A549 (cell line): Measurements from ENCODE around the gene AMER2. TPM values are rescaled to one million over a fixed set of nuclear protein-coding genes. Genes with fewer than 3 reads are reported as not detected.

ENCODE experiments used
- ATAC-seq, 2 experiments: fragments of 200-7000 bp in 1 of 2; fragments of >200 bp in 1 of 2; cut with Nextera tagmentation in 1 of 2; cut with Tn5 transposase in 1 of 2; 3 replicates each; pipeline versions ENCODE4 v1.8.0 to v1.9.1; 2018 to 2020; ENCODE audit warnings: mild to moderate bottlenecking in 1 of 2, moderate library complexity in 1 of 2
- CTCF ChIA-PET: fragments of 300-600 bp; sonication (Branson Sonifier 250); formaldehyde crosslinking; extraction: SDS; loops from one replicate; lab custom pipeline; 2021; ENCODE audit warnings: antibody characterized with exemption, inconsistent platforms; lab: Yijun Ruan, JAX
- POLR2A ChIA-PET: fragments of 350-600 bp; formaldehyde crosslinking; extraction: SDS; loops from one replicate; lab custom pipeline; 2021; ENCODE audit warnings: antibody characterized with exemption, inconsistent platforms; lab: Yijun Ruan, JAX
- DNase-seq, 2 experiments: peaks; one replicate each; pipeline versions ENCODE4 v3.0.0 to v3.0.0-alpha.2; 2011 to 2016; ENCODE audit warnings: low read depth in 1 of 2, low spot score in 1 of 2
- FAIRE-seq: peaks from 2 replicates; lab custom pipeline; 2011; peaks lifted over from hg19 to GRCh38; lab: Jason Lieb, UNC
- H3K27ac ChIP-seq, 2 experiments: fragments of >200 bp; sonication (Bioruptor Twin); formaldehyde crosslinking; 3 replicates each; pipeline ENCODE4 v1.5.1; 2016 to 2017
- H3K4me1 ChIP-seq: fragments of >200 bp; sonication (Bioruptor Twin); formaldehyde crosslinking; 3 replicates; pipeline ENCODE4 v1.6.1; 2016
- H3K4me2 ChIP-seq: fragments of >200 bp; sonication (Bioruptor Twin); formaldehyde crosslinking; 3 replicates; pipeline ENCODE4 v1.6.1; 2016
- H3K4me3 ChIP-seq: fragments of >200 bp; sonication (Bioruptor Twin); formaldehyde crosslinking; 3 replicates; pipeline ENCODE4 v1.5.1; 2016
- H3K9me3 ChIP-seq: fragments of >200 bp; sonication (Bioruptor Twin); formaldehyde crosslinking; 3 replicates; pipeline ENCODE4 v1.6.1; 2016
- BHLHE40 ChIP-seq: IDR thresholded peaks from 2 replicates; pipeline ENCODE4 v1.6.1; 2012; ENCODE audit warnings: low read depth, low read length, inconsistent platforms
- CEBPB ChIP-seq, 2 experiments: fragments of >200 bp in 1 of 2; sonication (Bioruptor Twin) in 1 of 2; formaldehyde crosslinking in 1 of 2; IDR thresholded peaks; 2 replicates each; pipeline ENCODE4 v1.6.1; 2012 to 2016
- CHD2 ChIP-seq: fragments of 150-350 bp; IDR thresholded peaks from 2 replicates; pipeline ENCODE4 v1.6.1; 2014; ENCODE audit warnings: low read length; ENCODE audit not compliant: partially characterized antibody
- CHD4 ChIP-seq: fragments of 200-600 bp; sonication (generic); IDR thresholded peaks from 2 replicates; pipeline ENCODE4 v1.6.1; 2016; ENCODE audit warnings: antibody characterized with exemption, mild to moderate bottlenecking, borderline replicate concordance
- EP300 ChIP-seq, 2 experiments: fragments of >200 bp; sonication (Bioruptor Twin); formaldehyde crosslinking; IDR thresholded peaks; 2 replicates in 1 of 2; 3 replicates in 1 of 2; pipeline ENCODE4 v1.6.1; 2016 to 2017
- ESRRA ChIP-seq: fragments of 150-350 bp; IDR thresholded peaks from 2 replicates; pipeline ENCODE4 v1.6.1; 2014; ENCODE audit warnings: mild to moderate bottlenecking, low read length, borderline replicate concordance
- FOSB ChIP-seq: fragments of 250-450 bp; sonication (Bioruptor Pico); IDR thresholded peaks from 2 replicates; pipeline ENCODE4 v1.5.0; 2020; ENCODE audit warnings: mild to moderate bottlenecking, moderate library complexity
- FOSL2 ChIP-seq, 2 experiments: fragments of 450-650 bp in 1 of 2; fragments of >200 bp in 1 of 2; sonication (Bioruptor Twin) in 1 of 2; formaldehyde crosslinking; IDR thresholded peaks; 2 replicates each; pipeline versions ENCODE4 v1.5.0 to v1.6.1; 2016 to 2020; ENCODE audit warnings: mild to moderate bottlenecking in 1 of 2, moderate library complexity in 1 of 2
- FOXS1 ChIP-seq: fragments of 250-450 bp; sonication (Bioruptor Pico); IDR thresholded peaks from 2 replicates; pipeline ENCODE4 v1.5.0; 2020; ENCODE audit warnings: mild to moderate bottlenecking, moderate library complexity
- HEYL ChIP-seq: fragments of 250-450 bp; sonication (Bioruptor Pico); IDR thresholded peaks from 2 replicates; pipeline ENCODE4 v1.8.0; 2021; ENCODE audit warnings: mild to moderate bottlenecking, moderate library complexity
- HOXA7 ChIP-seq: fragments of 250-450 bp; sonication (Bioruptor Pico); IDR thresholded peaks from 2 replicates; pipeline ENCODE4 v1.5.0; 2020; ENCODE audit warnings: mild to moderate bottlenecking, moderate library complexity
- JUNB ChIP-seq: fragments of >200 bp; sonication (Bioruptor Twin); formaldehyde crosslinking; IDR thresholded peaks from 2 replicates; pipeline ENCODE4 v1.6.1; 2016
- KDM1A ChIP-seq: fragments of 200-600 bp; sonication (generic); IDR thresholded peaks from 2 replicates; pipeline ENCODE4 v1.6.1; 2016; ENCODE audit warnings: low read depth, mild to moderate bottlenecking
- MAZ ChIP-seq: fragments of 150-350 bp; IDR thresholded peaks from 2 replicates; pipeline ENCODE4 v1.6.1; 2014; ENCODE audit warnings: antibody characterized with exemption, low read depth, low read length, borderline replicate concordance
- MYC ChIP-seq: IDR thresholded peaks from 2 replicates; pipeline ENCODE4 v1.6.1; 2012; ENCODE audit warnings: mild to moderate bottlenecking, inconsistent platforms, low read length, improper control_type of control experiment, borderline replicate concordance
- NR3C1 ChIP-seq: fragments of >200 bp; sonication (Bioruptor Twin); formaldehyde crosslinking; IDR thresholded peaks from 3 replicates; pipeline ENCODE4 v1.6.1; 2017
- PHF8 ChIP-seq: fragments of 200-600 bp; sonication (generic); IDR thresholded peaks from 2 replicates; pipeline ENCODE4 v1.6.1; 2016; ENCODE audit warnings: low read depth, mild to moderate bottlenecking, antibody characterized with exemption, moderate library complexity, borderline replicate concordance
- RAD21 ChIP-seq, 2 experiments: fragments of >200 bp in 1 of 2; sonication (Bioruptor Twin) in 1 of 2; formaldehyde crosslinking in 1 of 2; IDR thresholded peaks in 1 of 2; conservative IDR thresholded peaks in 1 of 2; 2 replicates in 1 of 2; 3 replicates in 1 of 2; pipeline ENCODE4 v1.6.1; 2012 to 2018; ENCODE audit warnings: inconsistent platforms in 1 of 2
- RCOR1 ChIP-seq: fragments of 150-350 bp; IDR thresholded peaks from 2 replicates; pipeline ENCODE4 v1.6.1; 2014; ENCODE audit warnings: antibody characterized with exemption, low read length, low read depth
- RFX5 ChIP-seq: fragments of 450-650 bp; IDR thresholded peaks from 2 replicates; pipeline ENCODE4 v1.7.1; 2014; ENCODE audit warnings: antibody characterized with exemption, mild to moderate bottlenecking, moderate library complexity
- SMC3 ChIP-seq: fragments of >200 bp; sonication (Bioruptor Twin); formaldehyde crosslinking; IDR thresholded peaks from 3 replicates; pipeline ENCODE4 v1.6.1; 2018; ENCODE audit warnings: inconsistent platforms
- TFCP2L1 ChIP-seq: fragments of 250-450 bp; sonication (Bioruptor Pico); IDR thresholded peaks from 2 replicates; pipeline ENCODE4 v1.5.0; 2021; ENCODE audit warnings: mild to moderate bottlenecking
- TP53 ChIP-seq: fragments of 250-450 bp; sonication (Bioruptor Pico); IDR thresholded peaks from 2 replicates; pipeline ENCODE4 v1.5.0; 2021; ENCODE audit warnings: mild to moderate bottlenecking, moderate library complexity
- ZC3H11A ChIP-seq: fragments of 450-650 bp; IDR thresholded peaks from 2 replicates; pipeline ENCODE4 v1.6.1; 2014; ENCODE audit warnings: antibody characterized with exemption, mild to moderate bottlenecking
- ZSCAN20 ChIP-seq: fragments of 250-450 bp; sonication (Bioruptor Pico); IDR thresholded peaks from 2 replicates; pipeline ENCODE4 v1.8.0; 2022; ENCODE audit warnings: mild to moderate bottlenecking, moderate library complexity
- WGBS: methylation state at CpG from one replicate; pipeline ENCODE4 v1.1.6; 2017; ENCODE audit errors: missing lambda C conversion rate; 5-methylcytosine and 5-hydroxymethylcytosine counted together
- polyA plus RNA-seq, 4 experiments: library from polyadenylated mRNA; depleted of rRNA in 3 of 4; stranded (reverse); fragments of >200 nt; fragmentation: RNase III in 1 of 4; extraction: RNeasy Plus Mini Kit Qiagen cat#74134 plus additional on column Dnase treatment in 1 of 4; gene quantifications; 2 replicates in 3 of 4; 3 replicates in 1 of 4; pipeline ENCODE4 v1.2.3, GENCODE V29; 2011 to 2017
- TF ChIP-seq, protein P1 (sequence below): fragments of >200 bp; sonication (Bioruptor Twin); formaldehyde crosslinking; IDR thresholded peaks from 2 replicates; pipeline ENCODE4 v1.6.1; 2016
- TF ChIP-seq, protein P2 (sequence below): fragments of 250-450 bp; sonication (Bioruptor Pico); IDR thresholded peaks from 2 replicates; pipeline ENCODE4 v1.5.0; 2020; ENCODE audit warnings: low read depth, mild to moderate bottlenecking, moderate library complexity
- TF ChIP-seq, protein P3 (sequence below): fragments of 450-650 bp; IDR thresholded peaks from 2 replicates; pipeline ENCODE4 v1.6.1; 2014; ENCODE audit warnings: antibody characterized with exemption
- TF ChIP-seq, protein P4 (sequence below): IDR thresholded peaks from 2 replicates; pipeline ENCODE4 v1.6.1; 2012
- TF ChIP-seq, protein P5 (sequence below): fragments of 150-350 bp; IDR thresholded peaks from 2 replicates; pipeline ENCODE4 v1.6.1; 2014; ENCODE audit warnings: low read depth, mild to moderate bottlenecking, low read length

AMER2 gene
- polyA plus RNA-seq, 2 of the 4 experiments (the other 2 are of a cell fraction), result not detected

DNA sequence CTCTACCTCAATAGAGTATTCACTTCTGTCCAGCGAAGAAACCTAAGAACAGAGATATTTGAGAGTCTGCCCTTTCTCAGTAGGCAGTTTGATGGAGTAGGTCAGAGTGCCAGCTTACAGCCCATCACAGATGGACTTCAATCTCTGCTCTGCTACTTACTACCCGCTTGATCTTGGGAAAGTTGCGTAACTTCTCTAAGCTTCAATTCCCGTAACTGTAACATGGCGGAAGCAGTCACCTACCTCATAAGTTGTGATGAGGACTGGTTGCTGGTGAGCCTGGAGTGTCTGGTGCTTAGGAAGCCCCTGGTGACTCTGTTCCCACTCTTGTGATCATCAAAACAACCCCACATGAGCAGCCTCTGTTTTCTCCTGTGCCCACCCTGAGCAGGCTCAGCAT lies 31.0 kb downstream of the AMER2 start:
- DNase-seq (no peak), ATAC-seq (no peak), FAIRE-seq (no peak)
- Histone ChIP-seq H3K27ac (no peak overlapping the region), H3K4me3 (no peak overlapping the region), H3K4me2 (no peak overlapping the region), H3K4me1 (no peaks in the 10 kb centered on the region), H3K9me3 (no peaks in the 10 kb centered on the region)
- POLR2A ChIA-PET, result no interaction called here
- TF ChIP-seq MAZ (no peak), FOSL2 (IDR thresholded peaks at IDR 0.05) (no peak), FOSL2 (CRISPR knock-in tag; IDR thresholded peaks at IDR 0.05) (no peak), BHLHE40 (no peak), FOSB (CRISPR knock-in tag) (no peak), CEBPB (IDR thresholded peaks at IDR 0.05) (no peak), HEYL (CRISPR knock-in tag) (no peak)
- TF ChIP-seq, protein P1, sequence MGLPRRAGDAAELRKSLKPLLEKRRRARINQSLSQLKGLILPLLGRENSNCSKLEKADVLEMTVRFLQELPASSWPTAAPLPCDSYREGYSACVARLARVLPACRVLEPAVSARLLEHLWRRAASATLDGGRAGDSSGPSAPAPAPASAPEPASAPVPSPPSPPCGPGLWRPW, result no peak
- CTCF ChIA-PET, result no interaction called here
- 77% methylated on average over 5 of the region's 5 CpGs for WGBS

DNA sequence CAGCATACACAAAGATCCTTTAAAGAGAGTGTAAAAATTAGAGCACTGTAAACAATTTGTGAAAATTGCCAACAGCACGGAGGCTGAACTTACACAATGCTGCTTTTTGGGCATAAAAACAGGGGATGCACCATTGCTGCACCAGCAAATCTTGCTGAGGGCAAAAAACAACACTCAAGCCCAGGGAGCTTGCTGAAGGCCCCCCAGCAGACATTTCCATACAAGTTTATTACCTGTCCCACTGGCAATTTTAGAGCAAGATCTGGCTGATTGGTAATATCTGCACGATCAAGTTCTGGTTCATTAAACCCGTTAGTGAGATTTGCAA lies 34.3 kb downstream of the AMER2 start:
- POLR2A ChIA-PET, result no interaction called here
- TF ChIP-seq FOSL2 (IDR thresholded peaks at IDR 0.05), result no peak
- no peak for TF ChIP-seq FOSL2 (CRISPR knock-in tag; IDR thresholded peaks at IDR 0.05)
- TF ChIP-seq CHD2, result no peak
- no peak for TF ChIP-seq NR3C1
- no peak for TF ChIP-seq RAD21 (conservative IDR thresholded peaks at IDR 0.05 in 1 of 2, IDR thresholded peaks at IDR 0.05 in 1 of 2)
- no peak for TF ChIP-seq KDM1A
- no peak for TF ChIP-seq FOXS1 (CRISPR knock-in tag)
- TF ChIP-seq, protein P2, sequence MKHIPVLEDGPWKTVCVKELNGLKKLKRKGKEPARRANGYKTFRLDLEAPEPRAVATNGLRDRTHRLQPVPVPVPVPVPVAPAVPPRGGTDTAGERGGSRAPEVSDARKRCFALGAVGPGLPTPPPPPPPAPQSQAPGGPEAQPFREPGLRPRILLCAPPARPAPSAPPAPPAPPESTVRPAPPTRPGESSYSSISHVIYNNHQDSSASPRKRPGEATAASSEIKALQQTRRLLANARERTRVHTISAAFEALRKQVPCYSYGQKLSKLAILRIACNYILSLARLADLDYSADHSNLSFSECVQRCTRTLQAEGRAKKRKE (CRISPR knock-in tag), result no peak
- TF ChIP-seq HOXA7, result no peak
- no peak for TF ChIP-seq TFCP2L1 (CRISPR knock-in tag)
- no peak for TF ChIP-seq ZSCAN20 (CRISPR knock-in tag)
- no peak for TF ChIP-seq TP53 (CRISPR knock-in tag)
- no peak for TF ChIP-seq CEBPB (IDR thresholded peaks at IDR 0.05)
- TF ChIP-seq, protein P3, sequence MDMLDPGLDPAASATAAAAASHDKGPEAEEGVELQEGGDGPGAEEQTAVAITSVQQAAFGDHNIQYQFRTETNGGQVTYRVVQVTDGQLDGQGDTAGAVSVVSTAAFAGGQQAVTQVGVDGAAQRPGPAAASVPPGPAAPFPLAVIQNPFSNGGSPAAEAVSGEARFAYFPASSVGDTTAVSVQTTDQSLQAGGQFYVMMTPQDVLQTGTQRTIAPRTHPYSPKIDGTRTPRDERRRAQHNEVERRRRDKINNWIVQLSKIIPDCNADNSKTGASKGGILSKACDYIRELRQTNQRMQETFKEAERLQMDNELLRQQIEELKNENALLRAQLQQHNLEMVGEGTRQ, result no peak
- no peak for TF ChIP-seq RCOR1
- TF ChIP-seq EP300 (IDR thresholded peaks at IDR 0.05), result no peak
- TF ChIP-seq SMC3, result no peak
- TF ChIP-seq, all 56 proteins: peak for 0
- H3K4me1 ChIP-seq, result no peaks in the 10 kb centered on the region
- ATAC-seq (no peak), DNase-seq (no peak), FAIRE-seq (no peak)
- no peaks in the 10 kb centered on the region for H3K9me3 ChIP-seq
- CTCF ChIA-PET, result no interaction called here
- WGBS, result 22% methylated on average over 3 of the region's 3 CpGs
- H3K27ac ChIP-seq, result no peak overlapping the region
- H3K4me3 ChIP-seq, result no peak overlapping the region
- H3K4me2 ChIP-seq, result no peak overlapping the region

DNA sequence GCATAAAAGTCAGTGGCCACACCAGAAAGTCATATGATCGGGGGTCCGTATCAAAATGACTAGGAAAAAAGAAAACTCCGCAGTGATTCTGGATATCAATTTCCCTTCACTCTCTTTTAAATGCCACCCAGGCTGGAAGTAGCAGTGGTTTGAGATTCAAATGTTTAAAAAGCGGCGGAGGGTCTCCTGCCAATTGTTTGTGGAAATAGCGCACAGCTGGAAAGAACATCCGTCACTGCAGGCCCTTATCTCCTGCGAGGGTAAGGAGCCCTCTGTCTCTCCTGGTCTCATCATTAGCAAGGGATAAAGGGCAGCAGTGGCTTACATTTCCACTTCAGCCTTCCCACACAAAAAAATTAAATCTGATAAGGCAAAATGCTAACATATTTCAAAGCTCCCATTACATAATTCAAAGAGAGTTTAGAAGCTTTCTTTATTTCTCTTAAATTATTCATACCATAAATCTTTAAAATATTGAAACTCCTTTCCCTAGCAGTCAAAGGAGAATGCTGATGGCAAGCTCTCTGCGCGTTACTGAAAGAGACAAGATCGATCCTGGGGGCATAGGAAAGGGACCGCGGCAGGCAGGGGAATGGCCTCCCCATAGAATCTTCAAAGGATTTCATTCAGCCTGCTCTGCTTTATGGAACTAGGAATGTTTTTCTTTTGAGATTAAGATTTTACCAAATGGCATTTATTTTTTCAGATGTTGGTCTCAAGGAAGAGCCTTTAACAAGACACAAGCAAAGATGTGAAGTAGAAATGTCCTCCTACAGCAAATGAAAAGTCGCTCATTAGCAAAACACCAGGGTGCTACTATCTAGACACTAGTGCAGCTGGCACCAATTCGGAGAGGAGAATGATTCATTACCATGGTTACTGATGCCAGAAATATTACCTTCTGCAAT lies 35.0 kb downstream of the AMER2 start:
- DNase-seq (no peak), ATAC-seq (no peak), FAIRE-seq (no peak)
- Histone ChIP-seq H3K4me1 (no peaks in the 10 kb centered on the region), H3K4me2 (no peak overlapping the region), H3K9me3 (no peaks in the 10 kb centered on the region), H3K4me3 (no peak overlapping the region), H3K27ac (no peak overlapping the region)
- CTCF ChIA-PET, result no interaction called here
- 40% methylated on average over 14 of the region's 15 CpGs for WGBS
- POLR2A ChIA-PET, result no interaction called here
- no peak for TF ChIP-seq RFX5
- no peak for TF ChIP-seq CHD4
- no peak for TF ChIP-seq NR3C1
- TF ChIP-seq MAZ, result no peak
- TF ChIP-seq, protein P4, sequence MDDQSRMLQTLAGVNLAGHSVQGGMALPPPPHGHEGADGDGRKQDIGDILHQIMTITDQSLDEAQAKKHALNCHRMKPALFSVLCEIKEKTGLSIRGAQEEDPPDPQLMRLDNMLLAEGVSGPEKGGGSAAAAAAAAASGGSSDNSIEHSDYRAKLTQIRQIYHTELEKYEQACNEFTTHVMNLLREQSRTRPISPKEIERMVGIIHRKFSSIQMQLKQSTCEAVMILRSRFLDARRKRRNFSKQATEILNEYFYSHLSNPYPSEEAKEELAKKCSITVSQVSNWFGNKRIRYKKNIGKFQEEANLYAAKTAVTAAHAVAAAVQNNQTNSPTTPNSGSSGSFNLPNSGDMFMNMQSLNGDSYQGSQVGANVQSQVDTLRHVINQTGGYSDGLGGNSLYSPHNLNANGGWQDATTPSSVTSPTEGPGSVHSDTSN, result no peak
- no peak for TF ChIP-seq HOXA7
- TF ChIP-seq BHLHE40, result no peak
- no peak for TF ChIP-seq MYC
- TF ChIP-seq JUNB, result no peak
- TF ChIP-seq ZC3H11A, result no peak
- TF ChIP-seq, protein P5, sequence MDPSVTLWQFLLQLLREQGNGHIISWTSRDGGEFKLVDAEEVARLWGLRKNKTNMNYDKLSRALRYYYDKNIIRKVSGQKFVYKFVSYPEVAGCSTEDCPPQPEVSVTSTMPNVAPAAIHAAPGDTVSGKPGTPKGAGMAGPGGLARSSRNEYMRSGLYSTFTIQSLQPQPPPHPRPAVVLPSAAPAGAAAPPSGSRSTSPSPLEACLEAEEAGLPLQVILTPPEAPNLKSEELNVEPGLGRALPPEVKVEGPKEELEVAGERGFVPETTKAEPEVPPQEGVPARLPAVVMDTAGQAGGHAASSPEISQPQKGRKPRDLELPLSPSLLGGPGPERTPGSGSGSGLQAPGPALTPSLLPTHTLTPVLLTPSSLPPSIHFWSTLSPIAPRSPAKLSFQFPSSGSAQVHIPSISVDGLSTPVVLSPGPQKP, result no peak
- no peak for TF ChIP-seq EP300 (IDR thresholded peaks at IDR 0.05)
- no peak for TF ChIP-seq PHF8
- TF ChIP-seq ESRRA, result no peak
